Cardiac muscle cell (in vitro differentiated cells and primary cell): ENCODE results near the gene FHIT. TPM values are rescaled to one million over a fixed set of nuclear protein-coding genes. Genes with fewer than 3 reads are reported as not detected.

Source experiments
- DNase-seq, 2 donors: peaks; one replicate each; pipeline versions ENCODE4 v3.0.0 to v3.0.0-alpha.2; 2010 to 2017; ENCODE audit warnings: low read depth in 1 of 2, low spot score in 1 of 2
- H3K27ac ChIP-seq: fragments of 200-600 bp; sonication (generic); 2 replicates; pipeline ENCODE4 v1.5.1; 2016
- H3K27me3 ChIP-seq: fragments of 200-600 bp; sonication (generic); 2 replicates; pipeline ENCODE4 v1.6.0; 2016; ENCODE audit warnings: control low read depth
- H3K36me3 ChIP-seq: fragments of 200-600 bp; sonication (generic); 2 replicates; pipeline ENCODE4 v1.5.1; 2016; ENCODE audit warnings: control low read depth
- H3K4me1 ChIP-seq: fragments of 200-600 bp; sonication (generic); 2 replicates; pipeline ENCODE4 v1.8.1; 2017; ENCODE audit warnings: low read depth, mild to moderate bottlenecking, mixed run types
- H3K4me3 ChIP-seq: fragments of 200-600 bp; sonication (generic); 2 replicates; pipeline ENCODE4 v1.5.1; 2016; ENCODE audit warnings: mild to moderate bottlenecking
- H3K9me3 ChIP-seq: fragments of 200-600 bp; sonication (generic); 2 replicates; pipeline ENCODE4 v1.5.1; 2017; ENCODE audit warnings: low read depth, mild to moderate bottlenecking, control low read depth
- CTCF ChIP-seq: IDR thresholded peaks from 2 replicates; pipeline ENCODE4 v1.5.1; 2012; ENCODE audit warnings: low read depth, mild to moderate bottlenecking, low read length
- polyA plus RNA-seq: library from polyadenylated mRNA; unstranded; fragments of >200 nt; fragmentation: Nextera tagmentation; extraction: Ambion mirVana; gene quantifications from 2 replicates; pipeline ENCODE4 v1.2.1, GENCODE V29; 2016
- total RNA-seq: library from RNA; depleted of rRNA; stranded (reverse); fragments of >200 nt; gene quantifications from 2 replicates; pipeline ENCODE4 v1.2.3, GENCODE V29; 2016

FHIT gene
- total and polyA plus RNA-seq, 2 experiments from 2014 or later = 6.9 to 12.5 TPM

GRCh38 chr3:59836531-59836930, 1414.7 kb downstream of the FHIT start:
- no peak for DNase-seq
- Histone ChIP-seq H3K9me3 (no peaks in the 10 kb centered on the region), H3K27me3 (no peaks in the 10 kb centered on the region), H3K27ac (no peak overlapping the region), H3K36me3 (no peaks in the 10 kb centered on the region), H3K4me1 (peaks cover 8% of the 10 kb centered on the region), H3K4me3 (no peak overlapping the region)
- TF ChIP-seq CTCF = no peak

DNA sequence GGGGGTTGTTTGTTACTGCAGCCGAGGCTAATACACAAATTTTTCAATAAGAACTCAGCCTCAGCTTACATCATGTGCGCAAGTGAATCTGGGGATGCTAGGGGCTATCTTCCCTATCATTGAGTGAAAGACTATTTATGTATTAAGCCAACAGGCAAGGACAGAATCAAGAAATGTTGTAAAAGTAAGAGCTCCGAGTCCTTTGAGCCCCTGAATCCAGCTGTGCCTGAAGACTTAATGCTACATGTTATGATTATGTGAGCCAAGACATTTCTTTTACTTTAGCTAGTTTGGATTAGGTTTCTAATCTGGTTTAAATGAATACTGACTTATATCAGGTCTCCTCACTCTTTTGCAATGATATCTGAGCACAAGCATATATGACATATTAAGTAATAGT, 1418.5 kb downstream of the FHIT start:
- Histone ChIP-seq H3K9me3 (no peaks in the 10 kb centered on the region), H3K4me3 (no peak overlapping the region), H3K4me1 (peaks cover 14% of the 10 kb centered on the region), H3K27me3 (no peaks in the 10 kb centered on the region), H3K27ac (no peak overlapping the region), H3K36me3 (no peaks in the 10 kb centered on the region)
- TF ChIP-seq CTCF = no peak
- DNase-seq = no peak

DNA sequence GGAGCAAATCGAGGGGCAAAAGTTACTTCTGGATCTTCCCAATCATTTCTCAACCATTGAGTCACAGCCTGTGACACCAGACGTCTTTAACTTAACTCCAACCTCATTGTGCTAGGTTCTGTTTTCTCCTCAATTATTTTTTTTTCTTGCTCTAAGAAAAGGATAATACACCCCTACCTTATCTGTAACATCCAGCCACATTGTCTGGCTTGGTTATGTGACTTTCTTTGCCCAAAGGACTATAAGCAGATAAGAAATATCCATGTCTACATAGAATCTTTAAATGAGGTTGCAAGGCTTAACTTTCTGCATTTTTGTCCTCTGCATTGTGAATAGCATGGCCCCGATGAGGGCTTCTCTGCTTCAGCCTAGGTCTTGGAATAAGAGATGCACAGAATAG, 1419.0 kb downstream of the FHIT start:
- Histone ChIP-seq H3K9me3 (no peaks in the 10 kb centered on the region), H3K27me3 (no peaks in the 10 kb centered on the region), H3K27ac (no peak overlapping the region), H3K4me3 (no peak overlapping the region), H3K4me1 (peaks cover 14% of the 10 kb centered on the region), H3K36me3 (no peaks in the 10 kb centered on the region)
- TF ChIP-seq CTCF = no peak
- DNase-seq = no peak

- no peaks in the 10 kb centered on the region for H3K9me3 ChIP-seq
- H3K27me3 ChIP-seq = no peaks in the 10 kb centered on the region
- H3K36me3 ChIP-seq = no peaks in the 10 kb centered on the region
- no peak overlapping the region for H3K4me3 ChIP-seq
- no peak for TF ChIP-seq CTCF
- DNase-seq = peak in 1 of 2 donors; percentile 38
- H3K27ac ChIP-seq = no peak overlapping the region
- H3K4me1 ChIP-seq = peaks cover 14% of the 10 kb centered on the region
These were observed 1419.9 kb downstream of the FHIT start for GRCh38 chr3:59831394-59831793.

DNA sequence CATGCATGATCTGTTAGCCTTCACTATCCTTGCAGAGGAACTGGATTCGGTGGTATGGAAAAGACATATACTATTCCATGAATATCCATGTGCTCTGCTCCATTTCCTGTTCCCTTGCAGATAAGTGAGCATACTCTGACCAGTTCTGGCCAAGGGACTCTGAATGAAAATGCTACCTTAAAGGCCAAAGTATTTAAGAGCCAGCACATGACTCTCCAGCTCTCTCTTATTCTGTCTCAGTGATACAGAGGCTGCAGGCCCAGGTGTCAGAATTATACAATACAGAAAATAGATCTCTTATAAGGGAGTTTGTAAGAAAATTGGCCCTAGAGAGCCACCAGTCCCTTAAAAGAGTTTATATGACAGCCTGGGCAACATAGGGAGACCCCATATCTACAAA, 1421.7 kb downstream of the FHIT start:
- H3K4me1 ChIP-seq = peaks cover 14% of the 10 kb centered on the region
- H3K36me3 ChIP-seq = no peaks in the 10 kb centered on the region
- no peaks in the 10 kb centered on the region for H3K9me3 ChIP-seq
- no peak for DNase-seq
- no peak for TF ChIP-seq CTCF
- no peak overlapping the region for H3K27ac ChIP-seq
- no peak overlapping the region for H3K4me3 ChIP-seq
- no peaks in the 10 kb centered on the region for H3K27me3 ChIP-seq

DNA sequence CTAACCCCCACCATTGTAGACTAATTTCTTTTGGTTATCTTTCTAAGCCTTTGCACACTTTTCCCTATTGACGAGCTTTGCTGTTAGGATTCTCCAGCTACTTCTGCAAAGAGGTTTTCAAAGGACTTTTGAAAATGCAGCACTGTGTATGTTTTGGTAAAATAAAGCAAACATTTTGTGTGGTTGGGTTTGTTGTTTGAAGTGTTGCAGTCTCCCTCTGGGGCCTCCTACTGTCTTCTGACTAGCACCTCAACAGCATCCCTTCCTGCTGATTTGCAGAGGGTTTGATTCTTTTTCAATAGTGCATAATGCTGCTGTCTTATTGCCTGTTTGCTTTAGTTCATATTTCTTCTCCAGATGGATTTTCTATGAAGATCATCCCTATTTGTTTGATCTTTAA, 1426.4 kb downstream of the FHIT start:
- H3K4me1 ChIP-seq = no peaks in the 10 kb centered on the region
- no peaks in the 10 kb centered on the region for H3K36me3 ChIP-seq
- H3K4me3 ChIP-seq = no peak overlapping the region
- no peak for TF ChIP-seq CTCF
- DNase-seq = no peak
- no peaks in the 10 kb centered on the region for H3K9me3 ChIP-seq
- no peaks in the 10 kb centered on the region for H3K27me3 ChIP-seq
- H3K27ac ChIP-seq = no peak overlapping the region
